Hypothalamus (tissue), 51 donors: ENCODE measurements around the gene GREB1L.

Experiments
- DNase-seq, 51 donors: peaks; one replicate each; lab custom pipeline; 2025; lab: John Stamatoyannopoulos, UW

Gene GREB1L

GRCh38 chr18:21538230-21538629 lies 296.2 kb downstream of the GREB1L start:
- DNase-seq = no peak

- no peak for DNase-seq
Measured at GRCh38 chr18:21546423-21546822, 304.4 kb downstream of the GREB1L start.

DNA sequence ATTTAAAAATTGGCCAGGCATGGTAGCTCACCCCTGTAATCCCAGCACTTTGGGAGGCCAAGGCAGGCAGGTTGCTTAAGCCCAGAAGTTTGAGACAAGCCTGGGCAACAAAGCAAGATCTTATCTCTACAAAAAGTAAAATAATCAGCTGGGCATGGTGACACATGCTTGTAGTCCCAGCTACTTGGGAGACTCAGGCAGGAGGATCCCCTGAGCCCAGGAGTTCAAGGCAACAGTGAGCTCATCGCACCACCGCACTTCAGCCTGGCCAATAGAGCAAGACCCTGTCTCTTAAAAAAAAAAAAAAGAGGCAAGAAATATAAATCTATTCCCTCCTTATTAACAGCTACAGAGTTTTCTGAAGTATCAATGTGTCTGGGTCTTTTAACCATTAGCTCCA lies 306.6 kb downstream of the GREB1L start:
- DNase-seq = no peak

DNA sequence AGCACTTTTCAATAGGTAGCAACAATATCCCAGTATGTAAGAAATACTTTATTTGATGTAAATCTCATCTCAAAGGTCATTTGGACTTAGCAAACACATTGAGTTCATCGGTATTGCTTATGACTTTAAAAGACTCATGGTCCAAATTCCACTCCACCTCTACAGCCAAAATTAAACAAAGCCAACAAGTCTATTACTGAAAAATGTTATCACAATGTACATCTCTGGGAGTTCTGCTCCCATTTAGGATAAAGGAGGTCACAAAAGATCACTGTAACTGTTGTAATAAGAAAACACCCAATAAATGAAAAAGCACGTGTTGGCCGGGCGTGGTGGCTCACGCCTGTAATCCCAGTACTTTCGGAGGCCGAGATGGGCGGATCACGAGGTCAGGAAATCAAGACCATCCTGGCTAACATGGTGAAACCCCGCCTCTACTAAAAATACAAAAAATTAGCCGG lies 308.5 kb downstream of the GREB1L start:
- no peak for DNase-seq

- DNase-seq = no peak
Measured at GRCh38 chr18:21557607-21558253, 315.7 kb downstream of the GREB1L start.

GRCh38 chr18:21559195-21559594 lies 317.2 kb downstream of the GREB1L start:
- no peak for DNase-seq

- no peak for DNase-seq
Measured at GRCh38 chr18:21571772-21572171, 329.7 kb downstream of the GREB1L start.
